GM06990 (cell line): ENCODE results near the gene DGKE.

Experiments
- DNase-seq: peaks from one replicate; pipeline ENCODE4 v3.0.0-alpha.2; 2011; ENCODE audit not compliant: insufficient read length; ENCODE audit errors: extremely low read depth
- H3K27me3 ChIP-seq: replicated peaks from 2 replicates; pipeline ENCODE4 v1.6.0; 2011; ENCODE audit warnings: low read length; ENCODE audit not compliant: control insufficient read depth, insufficient read depth
- H3K36me3 ChIP-seq: 2 replicates; pipeline ENCODE4 v1.5.1; 2011; ENCODE audit warnings: low read length; ENCODE audit not compliant: control insufficient read depth, insufficient read depth
- H3K4me3 ChIP-seq: replicated peaks from 2 replicates; pipeline ENCODE4 v1.5.1; 2011; ENCODE audit warnings: low read depth, mild to moderate bottlenecking, control low read depth, low read length
- CTCF ChIP-seq: IDR thresholded peaks from 2 replicates; pipeline ENCODE4 v1.5.1; 2011; ENCODE audit warnings: low read length, control low read depth, mild to moderate bottlenecking, inconsistent platforms; ENCODE audit not compliant: insufficient read depth, poor library complexity, severe bottlenecking

Gene DGKE

GRCh38 chr17:56793531-56793930, 40.4 kb upstream of the DGKE start:
- no peaks in the 10 kb centered on the region for H3K27me3 ChIP-seq
- no peaks in the 10 kb centered on the region for H3K36me3 ChIP-seq
- H3K4me3 ChIP-seq = no peak overlapping the region
- no peak for TF ChIP-seq CTCF
- DNase-seq = no peak

GRCh38 chr17:56793957-56794356, 40.0 kb upstream of the DGKE start:
- DNase-seq = no peak
- no peak overlapping the region for H3K4me3 ChIP-seq
- TF ChIP-seq CTCF = no peak
- no peaks in the 10 kb centered on the region for H3K36me3 ChIP-seq
- no peaks in the 10 kb centered on the region for H3K27me3 ChIP-seq

GRCh38 chr17:56795221-56795865, 38.6 kb upstream of the DGKE start:
- no peak for DNase-seq
- TF ChIP-seq CTCF = no peak
- H3K27me3 ChIP-seq = no peaks in the 10 kb centered on the region
- no peak overlapping the region for H3K4me3 ChIP-seq
- H3K36me3 ChIP-seq = no peaks in the 10 kb centered on the region

GRCh38 chr17:56796536-56796935, 37.4 kb upstream of the DGKE start:
- Histone ChIP-seq H3K36me3 (no peaks in the 10 kb centered on the region), H3K4me3 (no peak overlapping the region), H3K27me3 (no peaks in the 10 kb centered on the region)
- no peak for DNase-seq
- TF ChIP-seq CTCF = no peak

GRCh38 chr17:56798916-56799315, 35.0 kb upstream of the DGKE start:
- no peak for DNase-seq
- no peak for TF ChIP-seq CTCF
- Histone ChIP-seq H3K36me3 (no peaks in the 10 kb centered on the region), H3K27me3 (no peaks in the 10 kb centered on the region), H3K4me3 (no peak overlapping the region)
